NCI-H345 treated with DMSO at 0.1 percent for 48 hours (cell line): Measurements from ENCODE around the gene ST14.

ENCODE experiments used
- DNase-seq: peaks from one replicate; lab custom pipeline; 2025; ENCODE audit not compliant: unreplicated experiment; lab: John Stamatoyannopoulos, UW

Gene ST14

DNA sequence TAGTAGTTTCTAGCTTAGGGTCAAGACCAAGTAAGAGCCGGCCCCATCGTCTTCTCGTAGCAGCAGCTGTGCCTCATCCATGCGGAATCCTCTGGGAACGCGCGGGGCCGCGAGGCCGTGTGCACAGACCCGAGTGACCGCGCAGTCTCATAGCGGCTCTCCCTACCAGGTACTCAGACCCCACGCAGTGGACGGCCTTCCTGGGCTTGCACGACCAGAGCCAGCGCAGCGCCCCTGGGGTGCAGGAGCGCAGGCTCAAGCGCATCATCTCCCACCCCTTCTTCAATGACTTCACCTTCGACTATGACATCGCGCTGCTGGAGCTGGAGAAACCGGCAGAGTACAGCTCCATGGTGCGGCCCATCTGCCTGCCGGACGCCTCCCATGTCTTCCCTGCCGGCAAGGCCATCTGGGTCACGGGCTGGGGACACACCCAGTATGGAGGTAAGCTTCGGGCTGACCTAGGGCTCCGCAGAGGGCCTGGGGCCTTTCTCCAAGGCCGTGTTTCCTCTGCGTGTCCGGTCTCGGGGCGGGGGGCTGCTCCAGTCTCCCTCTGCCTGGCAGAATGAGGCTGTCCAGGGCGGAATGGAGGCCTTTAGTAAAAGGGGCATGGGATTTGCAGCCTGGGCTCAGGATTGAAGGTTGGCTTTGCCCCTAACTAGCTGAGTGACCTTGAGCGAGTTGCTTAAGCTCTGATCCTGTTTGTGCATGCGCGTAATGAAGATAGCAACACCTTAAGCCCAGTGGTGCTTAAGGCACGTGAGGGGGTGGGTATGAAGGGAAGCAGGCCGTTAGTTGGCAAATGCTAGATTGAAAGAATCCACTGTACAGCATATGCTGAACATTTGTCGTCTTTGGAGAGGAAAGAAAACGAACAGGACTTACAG is 48.9 kb downstream of the ST14 start:
- no peak for DNase-seq

DNA sequence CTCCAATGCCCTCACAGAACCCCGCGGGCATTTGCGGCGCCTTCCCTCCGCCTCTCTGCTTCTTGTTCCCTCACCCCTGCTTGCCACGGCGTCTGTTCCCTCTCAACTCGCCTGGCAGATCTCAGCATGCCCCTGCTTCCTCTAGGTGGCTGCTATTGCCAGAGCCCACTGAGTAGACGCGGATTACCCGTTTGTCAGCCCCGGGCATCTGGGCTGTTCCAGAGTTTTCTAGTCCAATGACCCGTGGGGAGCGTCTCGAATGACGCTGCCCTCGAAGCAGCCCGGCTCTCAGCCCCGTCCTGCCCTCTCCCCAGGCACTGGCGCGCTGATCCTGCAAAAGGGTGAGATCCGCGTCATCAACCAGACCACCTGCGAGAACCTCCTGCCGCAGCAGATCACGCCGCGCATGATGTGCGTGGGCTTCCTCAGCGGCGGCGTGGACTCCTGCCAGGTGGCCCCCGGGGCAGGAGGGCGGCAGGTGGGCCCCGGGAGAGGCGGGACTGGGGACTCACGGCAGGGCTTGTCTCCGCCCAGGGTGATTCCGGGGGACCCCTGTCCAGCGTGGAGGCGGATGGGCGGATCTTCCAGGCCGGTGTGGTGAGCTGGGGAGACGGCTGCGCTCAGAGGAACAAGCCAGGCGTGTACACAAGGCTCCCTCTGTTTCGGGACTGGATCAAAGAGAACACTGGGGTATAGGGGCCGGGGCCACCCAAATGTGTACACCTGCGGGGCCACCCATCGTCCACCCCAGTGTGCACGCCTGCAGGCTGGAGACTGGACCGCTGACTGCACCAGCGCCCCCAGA is 49.7 kb downstream of the ST14 start:
- DNase-seq: no peak

DNA sequence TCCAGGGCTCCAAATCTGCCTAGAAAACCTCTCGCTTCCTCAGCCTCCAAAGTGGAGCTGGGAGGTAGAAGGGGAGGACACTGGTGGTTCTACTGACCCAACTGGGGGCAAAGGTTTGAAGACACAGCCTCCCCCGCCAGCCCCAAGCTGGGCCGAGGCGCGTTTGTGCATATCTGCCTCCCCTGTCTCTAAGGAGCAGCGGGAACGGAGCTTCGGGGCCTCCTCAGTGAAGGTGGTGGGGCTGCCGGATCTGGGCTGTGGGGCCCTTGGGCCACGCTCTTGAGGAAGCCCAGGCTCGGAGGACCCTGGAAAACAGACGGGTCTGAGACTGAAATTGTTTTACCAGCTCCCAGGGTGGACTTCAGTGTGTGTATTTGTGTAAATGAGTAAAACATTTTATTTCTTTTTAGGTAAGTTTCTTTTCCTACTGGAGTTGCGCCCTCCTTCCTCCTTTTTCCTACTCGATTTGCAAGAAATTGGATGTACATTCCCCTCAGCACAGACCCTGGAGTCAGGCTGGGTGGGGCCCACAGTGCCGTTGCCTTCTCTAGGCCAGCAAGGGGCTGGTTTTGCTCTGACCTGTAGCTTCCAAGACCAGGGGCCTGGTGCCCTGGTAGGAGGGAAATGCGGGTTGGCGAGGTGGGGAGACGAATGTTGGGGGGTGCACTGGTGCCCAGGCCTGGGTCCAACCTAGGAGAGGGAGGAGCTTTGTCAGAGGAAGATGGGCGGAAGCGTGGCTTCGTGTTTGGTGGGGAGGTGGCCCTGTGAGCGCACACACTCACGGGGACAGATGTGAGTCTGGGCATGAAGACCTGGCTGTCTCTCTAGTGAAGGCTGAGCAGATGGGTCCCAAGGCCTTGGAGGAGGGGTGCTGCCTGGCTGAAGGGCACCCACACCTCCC is 50.6 kb downstream of the ST14 start:
- DNase-seq: no peak

DNA sequence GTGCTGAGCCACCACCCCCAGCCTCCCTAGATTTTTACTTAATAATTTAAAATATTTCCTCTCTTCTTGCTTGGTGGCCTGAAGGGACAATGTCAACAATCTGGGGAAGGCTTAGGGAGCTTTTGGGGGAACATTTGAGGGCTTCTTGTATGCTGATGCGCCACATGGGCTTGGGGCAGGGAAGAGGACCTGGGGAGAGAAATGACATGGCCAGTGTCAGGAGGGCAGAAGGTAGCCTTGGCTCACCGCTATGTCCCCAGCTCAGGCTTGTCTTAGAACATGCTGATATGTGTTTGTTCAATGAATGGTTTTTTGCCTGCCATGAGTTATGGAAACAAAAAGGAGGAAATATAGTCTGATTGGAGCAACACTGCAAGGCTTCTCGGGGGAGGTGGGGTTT is 51.6 kb downstream of the ST14 start:
- DNase-seq: no peak

DNA sequence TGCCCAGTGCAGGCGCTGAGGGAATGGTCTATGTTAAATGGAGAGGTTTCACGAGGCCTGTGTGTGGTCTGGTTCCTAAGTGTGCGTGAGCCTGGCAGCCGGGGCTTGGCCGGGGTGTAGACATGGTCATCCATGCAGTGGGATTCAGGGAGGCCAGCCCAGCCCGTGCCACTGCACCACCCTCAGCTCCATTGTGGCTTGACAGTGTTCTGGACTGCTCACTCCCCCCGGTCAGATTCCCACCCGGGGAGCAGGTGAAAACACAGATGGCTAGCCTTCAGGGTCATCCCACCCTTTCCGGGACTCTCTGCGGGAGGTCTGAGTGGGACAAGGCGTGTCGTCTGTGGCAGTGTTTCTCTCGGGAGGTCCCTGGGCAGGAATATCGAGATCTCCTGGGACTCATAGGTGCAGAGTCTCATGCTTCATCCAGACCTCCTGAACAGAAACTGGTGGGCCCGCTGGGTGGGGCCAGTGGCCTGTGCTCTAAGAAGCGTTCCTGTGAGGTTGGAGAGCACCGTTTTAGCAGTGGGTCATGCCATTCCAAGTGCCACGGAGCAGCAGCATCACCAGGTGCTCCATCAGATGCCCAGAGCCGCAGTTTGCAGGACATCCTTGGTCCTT is 52.3 kb downstream of the ST14 start:
- DNase-seq: no peak

DNA sequence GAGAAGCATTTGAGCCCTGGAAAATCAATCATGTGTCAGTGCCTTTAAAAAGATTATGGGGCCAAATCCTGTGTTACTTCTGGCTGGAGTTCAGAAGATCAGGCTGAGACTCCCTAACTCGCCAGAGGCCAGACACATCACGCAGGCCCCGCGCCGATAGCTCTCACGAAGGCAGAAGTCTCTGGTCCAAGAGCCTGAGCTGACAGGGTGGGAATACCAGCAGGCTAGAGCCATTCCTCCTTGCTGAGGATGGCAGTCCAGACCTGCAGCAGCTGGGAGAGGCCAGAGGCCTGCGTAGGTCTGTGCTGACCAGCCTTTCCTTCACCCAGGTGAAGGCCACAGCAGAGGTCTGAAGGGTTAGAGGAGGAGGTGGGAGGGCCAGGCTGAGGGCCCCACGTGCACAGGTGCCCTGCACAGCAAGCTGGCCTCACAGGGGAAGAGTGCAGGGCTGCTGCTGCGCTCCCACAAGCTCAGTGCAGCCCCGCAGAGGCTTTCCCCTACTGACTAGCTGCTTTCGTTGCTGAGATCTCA is 52.9 kb downstream of the ST14 start:
- DNase-seq: no peak

DNA sequence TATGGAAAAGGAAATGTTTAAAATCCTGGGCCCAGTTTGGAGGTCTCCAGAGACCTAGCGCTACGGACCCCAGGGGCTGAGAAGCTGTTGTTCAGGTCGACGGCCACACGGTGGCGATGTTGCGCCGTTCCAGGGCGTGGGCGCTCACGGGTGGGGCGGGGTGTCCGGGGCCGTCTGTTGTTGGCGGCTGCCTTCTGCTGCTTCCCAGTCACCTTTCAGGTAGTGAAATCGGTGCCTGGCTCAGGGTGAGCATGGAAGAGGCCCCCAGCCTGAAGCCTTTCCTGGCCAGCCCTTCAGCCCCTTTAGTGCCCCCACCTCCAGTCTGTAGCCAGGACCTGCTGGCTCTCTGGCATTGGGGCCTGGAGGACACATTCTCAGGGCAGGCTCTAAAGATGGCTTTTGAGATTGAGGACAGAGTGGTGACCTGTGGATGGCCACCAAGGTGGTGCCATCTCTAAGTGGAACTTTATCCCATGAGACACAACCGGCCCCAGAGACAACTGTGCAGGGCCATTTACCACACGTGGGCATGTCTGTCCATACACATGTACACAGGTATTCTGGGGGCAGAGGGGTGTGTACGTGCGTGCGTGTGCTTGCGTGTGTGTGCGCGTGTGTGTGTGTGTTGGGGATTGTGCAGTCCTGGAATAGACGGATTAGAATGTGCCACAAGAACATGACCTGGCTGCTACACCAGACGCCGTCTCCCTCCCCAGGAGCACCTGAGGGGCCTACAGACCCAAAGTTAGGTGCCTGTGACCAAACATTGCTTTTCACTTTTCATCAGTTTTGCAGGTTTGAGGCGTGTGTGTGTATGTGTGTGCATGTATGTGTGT is 53.8 kb downstream of the ST14 start:
- DNase-seq: peak; percentile 8

DNA sequence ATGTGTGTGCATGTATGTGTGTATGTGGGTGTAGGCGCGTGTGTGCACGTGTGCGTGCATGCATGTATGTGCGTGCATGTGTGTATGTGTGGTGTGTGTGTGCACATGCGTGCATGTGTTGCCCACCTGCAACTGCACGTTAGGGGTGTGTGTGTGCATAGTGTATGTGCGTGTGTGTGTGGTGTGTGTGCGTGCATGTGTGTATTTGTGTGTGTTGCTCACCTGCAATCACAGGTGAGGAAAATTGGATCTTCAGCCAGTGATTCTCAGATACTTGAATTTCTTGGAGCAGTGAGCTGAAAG is 54.3 kb downstream of the ST14 start:
- DNase-seq: no peak

DNA sequence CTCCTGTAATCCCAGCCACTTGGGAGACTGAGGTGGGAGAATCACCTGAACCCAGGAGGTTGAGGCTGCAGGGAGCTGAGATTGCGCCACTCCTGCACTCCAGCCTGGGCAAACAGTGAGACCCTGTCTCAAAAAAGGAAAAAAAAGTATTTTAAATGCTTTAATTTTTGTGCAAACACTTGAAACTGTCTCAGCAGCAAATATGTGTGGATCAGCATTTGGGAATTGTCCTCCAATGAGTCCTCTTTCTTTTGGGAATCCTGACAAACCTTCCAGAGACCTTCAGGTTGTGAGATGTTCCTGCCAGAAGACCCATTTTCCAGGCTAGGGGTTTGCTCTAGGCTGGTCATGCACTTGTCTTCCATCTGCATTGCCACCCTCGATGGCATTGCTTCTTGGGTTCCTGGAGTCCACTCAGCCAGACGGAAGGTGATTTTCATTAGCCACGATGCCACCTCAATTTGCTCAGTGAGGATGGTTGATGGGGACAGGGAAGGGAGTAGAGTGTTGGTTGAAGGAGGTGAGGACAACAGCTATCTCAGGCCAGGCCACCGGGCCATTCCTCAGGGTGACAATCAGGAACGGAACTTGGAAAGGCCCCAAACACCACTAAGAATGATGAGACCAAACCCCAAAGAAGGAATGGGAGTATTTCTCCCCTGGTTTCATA is 55.4 kb downstream of the ST14 start:
- no peak for DNase-seq

DNA sequence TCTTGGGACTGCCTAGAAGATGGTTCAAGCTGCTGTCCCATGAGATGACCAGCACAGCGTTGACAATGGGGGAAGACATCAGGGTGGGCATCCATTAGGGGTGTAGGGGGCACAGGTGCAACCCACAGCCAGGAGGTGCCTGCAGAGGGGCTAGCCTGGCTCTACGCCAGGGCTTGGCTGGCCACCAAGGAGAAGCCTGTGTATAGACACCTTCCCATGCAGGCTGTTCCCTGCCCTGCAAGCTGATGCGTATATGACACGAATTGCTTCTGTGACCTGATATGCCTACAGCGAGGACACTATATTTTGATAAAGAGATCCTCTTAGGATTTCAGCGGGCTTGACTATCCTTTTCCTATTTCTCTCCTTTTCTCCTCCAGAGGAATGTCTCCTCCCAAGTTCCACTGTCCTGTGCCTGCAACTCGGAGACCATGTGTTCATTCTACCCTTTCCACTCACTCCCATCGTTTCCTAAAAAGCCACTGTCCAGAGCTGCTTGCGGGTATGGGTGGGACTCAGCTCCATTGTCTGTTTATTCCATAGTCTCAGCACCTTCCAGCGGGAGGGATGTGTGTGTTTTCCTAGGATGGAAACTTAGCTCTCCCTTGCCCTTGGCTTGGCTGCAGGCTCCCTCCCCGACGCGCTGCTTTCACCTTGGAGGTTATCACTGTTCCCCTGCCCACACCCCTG is 56.1 kb downstream of the ST14 start:
- DNase-seq: no peak

DNA sequence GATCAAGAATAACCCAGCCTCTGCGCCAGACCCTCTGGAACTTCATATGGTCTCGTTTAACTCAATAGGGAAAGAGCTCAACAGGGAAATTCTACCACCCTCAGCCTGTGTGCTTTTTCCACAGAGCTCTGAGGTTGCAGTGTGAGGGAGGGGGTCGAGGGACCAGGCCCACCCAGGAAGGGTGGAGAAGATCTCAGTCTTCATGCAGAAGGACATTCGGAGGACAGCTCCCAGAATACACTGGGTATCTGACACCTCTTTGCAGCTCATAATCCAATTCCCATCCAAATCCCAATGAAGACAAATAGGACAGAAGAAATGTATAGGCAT is 56.6 kb downstream of the ST14 start:
- DNase-seq: no peak

DNA sequence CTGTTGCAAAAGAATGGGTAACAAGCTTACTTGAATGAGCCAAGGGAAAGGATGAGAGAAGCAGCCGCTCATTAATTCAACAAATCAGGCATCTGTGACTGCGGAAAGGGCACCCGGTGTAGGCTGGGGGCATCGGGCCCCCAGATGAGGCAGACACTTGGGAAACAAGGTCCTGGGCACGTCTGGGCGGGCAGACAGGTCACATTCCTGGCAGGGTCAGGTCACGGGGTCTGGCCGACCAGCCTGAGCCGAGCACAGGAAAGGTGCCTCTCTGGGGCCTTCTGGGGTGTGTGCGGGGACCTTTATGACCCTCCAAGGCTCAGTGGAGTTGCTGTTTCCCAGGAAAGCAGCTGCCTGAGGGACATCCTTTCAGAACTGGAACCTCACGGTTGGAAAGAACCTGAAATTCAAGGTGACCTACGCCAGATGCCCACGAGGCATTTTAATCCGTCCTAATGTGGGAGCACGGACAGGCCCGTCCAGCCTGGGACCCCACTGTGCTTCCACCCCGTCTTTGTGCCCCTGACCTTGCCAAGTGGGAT is 57.1 kb downstream of the ST14 start:
- no peak for DNase-seq

DNA sequence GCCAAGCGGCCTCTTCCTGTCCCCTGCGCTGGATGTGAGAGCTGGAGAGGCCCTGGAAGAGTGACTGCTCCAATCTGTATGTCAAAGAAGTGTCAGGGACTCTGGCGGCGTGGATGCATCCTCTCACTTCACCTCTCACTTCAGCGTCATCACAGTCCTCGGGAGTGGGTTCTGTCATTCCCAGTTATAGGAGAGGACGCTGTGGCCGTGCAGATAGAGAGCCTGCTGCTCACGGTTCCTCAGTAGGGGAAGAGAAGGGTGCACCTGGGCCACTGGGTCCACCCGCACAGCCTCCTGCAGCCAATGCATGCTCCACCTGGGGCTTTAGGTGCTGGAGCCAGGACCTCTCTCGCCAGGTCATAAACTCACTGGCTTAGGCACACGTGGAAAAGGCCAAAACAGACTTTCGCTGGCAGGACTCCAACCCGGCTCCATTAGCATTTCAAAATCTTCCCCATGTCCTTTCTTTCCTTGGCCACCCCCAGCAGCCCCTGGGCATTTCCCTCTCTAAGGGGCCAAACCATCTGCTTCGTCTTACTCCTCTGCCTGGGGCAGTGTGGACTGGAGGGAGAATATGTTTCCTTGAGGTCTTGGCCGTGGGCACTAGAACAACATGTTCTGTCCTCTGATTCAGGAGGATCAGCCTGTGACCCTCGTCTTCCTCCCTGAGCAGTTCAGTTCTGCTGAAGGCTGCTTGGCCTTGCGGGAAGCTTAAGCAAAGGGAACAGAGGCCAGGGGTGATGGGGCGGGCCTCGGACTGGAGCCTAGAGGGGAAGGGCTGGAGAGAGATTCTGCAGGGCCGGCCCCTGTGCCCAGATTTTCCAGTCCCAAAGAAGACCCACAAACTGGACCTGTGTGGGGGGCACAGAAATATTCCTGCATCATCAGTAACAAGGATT is 57.8 kb downstream of the ST14 start:
- DNase-seq: no peak

DNA sequence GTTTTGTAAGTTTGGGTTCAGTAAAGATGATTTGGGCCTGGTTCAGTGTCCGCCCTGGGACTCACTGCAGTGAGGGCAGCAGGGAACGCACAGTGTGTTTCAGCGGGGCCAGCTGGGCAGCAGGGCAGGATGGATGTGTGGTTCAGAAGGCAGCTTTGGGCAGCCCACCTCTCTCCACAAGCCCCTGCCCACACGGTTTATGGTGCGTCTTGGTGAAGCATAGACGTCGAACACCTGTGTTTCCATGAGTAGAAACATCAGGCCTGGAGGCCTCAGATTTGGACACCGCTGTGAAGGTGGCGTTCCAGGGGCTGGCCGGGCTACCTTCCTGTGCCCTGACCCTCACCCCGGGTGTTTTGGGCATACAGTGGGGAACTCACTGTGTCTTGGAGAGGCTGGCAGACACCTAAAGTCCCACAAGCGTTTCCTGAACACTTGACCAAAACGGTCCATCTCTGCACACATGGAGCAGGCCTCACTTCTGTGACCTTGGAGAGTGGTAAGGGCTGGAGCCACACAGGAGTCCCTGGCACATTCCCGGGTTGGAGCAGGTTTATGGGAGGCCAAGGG is 59.0 kb downstream of the ST14 start:
- DNase-seq: no peak

DNA sequence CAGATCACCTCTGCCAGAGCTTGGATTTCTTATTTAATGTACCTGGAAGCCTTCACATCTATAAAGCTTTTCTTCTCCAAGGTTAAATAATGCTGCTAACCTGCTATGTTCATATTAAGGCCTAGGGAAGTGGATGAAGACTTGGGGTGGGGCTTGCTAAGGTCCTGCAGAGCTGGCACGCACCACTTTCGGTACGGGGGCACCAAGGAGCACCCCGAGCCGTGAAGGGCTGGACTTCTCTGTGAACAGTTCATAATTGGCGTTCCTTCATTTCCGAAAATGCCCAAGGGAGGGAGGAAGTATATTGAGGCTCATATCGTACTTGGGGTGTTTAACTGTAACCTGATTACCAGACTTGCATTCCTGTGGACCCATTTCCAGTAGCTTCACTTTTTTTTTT is 59.6 kb downstream of the ST14 start:
- no peak for DNase-seq

DNA sequence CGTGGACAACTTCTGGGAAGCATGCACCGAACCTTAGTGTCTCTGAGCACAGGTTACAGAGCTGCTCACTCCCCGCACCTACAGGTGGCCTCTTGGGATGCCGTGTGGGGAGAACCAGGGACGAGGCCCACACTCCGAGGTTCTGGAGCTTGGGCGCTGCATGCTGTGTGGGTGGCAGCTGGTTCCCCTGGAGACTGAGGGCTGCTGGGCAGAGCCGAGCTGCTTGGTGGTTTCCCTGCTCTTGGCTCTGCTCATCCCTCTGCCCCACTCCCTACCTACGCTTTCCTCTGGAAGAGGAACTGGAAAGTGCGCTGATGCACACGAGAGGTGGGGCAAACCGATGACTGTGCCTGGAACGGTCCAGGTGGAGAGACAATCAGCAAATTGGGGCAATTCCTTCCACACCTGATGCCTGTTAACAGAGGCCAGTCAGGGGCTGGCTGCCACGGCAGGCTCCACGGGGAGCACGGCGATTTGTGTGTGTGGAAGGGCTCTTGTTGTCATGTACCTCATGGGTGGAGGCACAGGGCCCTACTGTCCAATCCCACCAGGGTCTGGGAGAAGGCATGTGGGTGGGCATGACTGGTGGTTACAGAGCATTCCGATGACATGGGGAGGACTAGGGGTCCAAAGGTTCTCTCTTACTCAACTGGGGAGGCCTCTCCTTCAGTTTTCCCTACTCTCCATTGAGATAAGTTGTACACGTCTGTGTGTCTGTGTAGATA is 60.9 kb downstream of the ST14 start:
- DNase-seq: no peak
